WTC11 (cell line): ENCODE results near the gene AKT3. TPM values are rescaled to one million over a fixed set of nuclear protein-coding genes. Genes with fewer than 3 reads are reported as not detected.

Experiments used
- ATAC-seq: fragments of 200-7000 bp; cut with Tn5 transposase; 2 replicates; pipeline ENCODE4 v1.10.0; 2021; ENCODE audit warnings: mild to moderate bottlenecking, moderate library complexity
- CTCF ChIA-PET: fragments of 300-600 bp; sonication (Branson Sonifier 250); formaldehyde crosslinking; loops from one replicate; lab custom pipeline; 2021; ENCODE audit warnings: antibody characterized with exemption; lab: Charles Lee
- POLR2A ChIA-PET: fragments of 350-600 bp; sonication (Branson Sonifier 250); formaldehyde crosslinking; loops from one replicate; lab custom pipeline; 2021; ENCODE audit warnings: antibody characterized with exemption; lab: Charles Lee
- DNase-seq: peaks from one replicate; pipeline ENCODE4 v3.0.0; 2021; ENCODE audit warnings: low spot score
- H3K27ac Mint-ChIP-seq: 2 replicates; pipeline ENCODE4 v1.8.0; 2021; ENCODE audit warnings: mixed read lengths
- H3K27me3 Mint-ChIP-seq: 2 replicates; pipeline ENCODE4 v1.8.0; 2021; ENCODE audit warnings: low read depth, mild to moderate bottlenecking, moderate library complexity, mixed read lengths
- H3K36me3 Mint-ChIP-seq: 2 replicates; pipeline ENCODE4 v1.8.0; 2021; ENCODE audit warnings: mixed read lengths
- H3K4me1 Mint-ChIP-seq: 2 replicates; pipeline ENCODE4 v1.8.0; 2022; ENCODE audit warnings: mixed read lengths
- H3K4me3 Mint-ChIP-seq: 2 replicates; pipeline ENCODE4 v1.8.0; 2021; ENCODE audit warnings: mild to moderate bottlenecking, moderate library complexity, mixed read lengths
- H3K9me3 Mint-ChIP-seq: 2 replicates; pipeline ENCODE4 v1.8.0; 2021; ENCODE audit warnings: mixed read lengths
- AFF4 ChIP-seq: sonication (generic); formaldehyde crosslinking; IDR thresholded peaks from 2 replicates; pipeline ENCODE4 v1.8.1; 2023; ENCODE audit warnings: mild to moderate bottlenecking, missing genetic modification reagents, borderline replicate concordance
- ATF1 ChIP-seq: sonication (generic); formaldehyde crosslinking; IDR thresholded peaks from 2 replicates; pipeline ENCODE4 v1.8.1; 2023; ENCODE audit warnings: mild to moderate bottlenecking, moderate library complexity, missing genetic modification reagents
- CBFB ChIP-seq: sonication (generic); formaldehyde crosslinking; IDR thresholded peaks from 2 replicates; pipeline ENCODE4 v1.8.1; 2022; ENCODE audit warnings: mild to moderate bottlenecking, low read depth, missing genetic modification reagents
- E2F1 ChIP-seq: sonication (generic); formaldehyde crosslinking; IDR thresholded peaks from 2 replicates; pipeline ENCODE4 v1.8.0; 2022; ENCODE audit warnings: mild to moderate bottlenecking, missing genetic modification reagents
- ELF4 ChIP-seq: sonication (generic); formaldehyde crosslinking; IDR thresholded peaks from 2 replicates; pipeline ENCODE4 v1.8.1; 2022; ENCODE audit warnings: low read depth, mild to moderate bottlenecking, moderate library complexity, missing genetic modification reagents
- ETV6 ChIP-seq: sonication (generic); formaldehyde crosslinking; IDR thresholded peaks from 2 replicates; pipeline ENCODE4 v1.8.1; 2022; ENCODE audit warnings: mild to moderate bottlenecking, missing genetic modification reagents
- FOXK1 ChIP-seq: sonication (generic); formaldehyde crosslinking; IDR thresholded peaks from 2 replicates; pipeline ENCODE4 v1.8.0; 2022; ENCODE audit warnings: mild to moderate bottlenecking, moderate library complexity, missing genetic modification reagents
- JUN ChIP-seq: sonication (generic); formaldehyde crosslinking; IDR thresholded peaks from 2 replicates; pipeline ENCODE4 v1.8.0; 2023; ENCODE audit warnings: mild to moderate bottlenecking, missing genetic modification reagents
- MLX ChIP-seq: sonication (generic); formaldehyde crosslinking; IDR thresholded peaks from 2 replicates; pipeline ENCODE4 v1.8.1; 2023; ENCODE audit warnings: mild to moderate bottlenecking, missing genetic modification reagents, moderate library complexity
- NR3C1 ChIP-seq: sonication (generic); formaldehyde crosslinking; conservative IDR thresholded peaks from 2 replicates; pipeline ENCODE4 v1.8.1; 2023; ENCODE audit warnings: low read depth, mild to moderate bottlenecking, missing genetic modification reagents
- OVOL2 ChIP-seq: fragments of 250-450 bp; sonication (Bioruptor Pico); IDR thresholded peaks from 2 replicates; pipeline ENCODE4 v1.9.0; 2021; ENCODE audit warnings: mild to moderate bottlenecking, borderline replicate concordance
- SMAD3 ChIP-seq: sonication (generic); formaldehyde crosslinking; IDR thresholded peaks from 2 replicates; pipeline ENCODE4 v1.8.0; 2022; ENCODE audit warnings: missing genetic modification reagents, mild to moderate bottlenecking, borderline replicate concordance
- TCF7 ChIP-seq: sonication (generic); formaldehyde crosslinking; IDR thresholded peaks from 2 replicates; pipeline ENCODE4 v1.8.0; 2022; ENCODE audit warnings: mild to moderate bottlenecking, low read depth, missing genetic modification reagents, moderate library complexity
- TEAD1 ChIP-seq: sonication (generic); formaldehyde crosslinking; IDR thresholded peaks from 2 replicates; pipeline ENCODE4 v1.8.0; 2022; ENCODE audit warnings: mild to moderate bottlenecking, missing genetic modification reagents
- TP53 ChIP-seq: sonication (generic); formaldehyde crosslinking; IDR thresholded peaks from 2 replicates; pipeline ENCODE4 v1.8.1; 2023; ENCODE audit warnings: mild to moderate bottlenecking, missing genetic modification reagents
- USF1 ChIP-seq: sonication (generic); formaldehyde crosslinking; IDR thresholded peaks from 2 replicates; pipeline ENCODE4 v1.8.0; 2022; ENCODE audit warnings: mild to moderate bottlenecking, missing genetic modification reagents
- ZNF121 ChIP-seq: sonication (generic); formaldehyde crosslinking; IDR thresholded peaks from 2 replicates; pipeline ENCODE4 v1.8.0; 2023; ENCODE audit warnings: missing genetic modification reagents
- ZNF232 ChIP-seq: sonication (generic); formaldehyde crosslinking; IDR thresholded peaks from 2 replicates; pipeline ENCODE4 v1.8.0; 2022; ENCODE audit warnings: mild to moderate bottlenecking, missing genetic modification reagents
- ZNF317 ChIP-seq: sonication (generic); formaldehyde crosslinking; IDR thresholded peaks from 2 replicates; pipeline ENCODE4 v1.8.1; 2023; ENCODE audit warnings: low read depth, mild to moderate bottlenecking, moderate library complexity, missing genetic modification reagents, borderline replicate concordance
- ZNF396 ChIP-seq: fragments of 250-450 bp; sonication (Bioruptor Pico); IDR thresholded peaks from 2 replicates; pipeline ENCODE4 v1.8.0; 2021; ENCODE audit warnings: mild to moderate bottlenecking, moderate library complexity, borderline replicate concordance
- ZNF512 ChIP-seq: sonication (generic); formaldehyde crosslinking; IDR thresholded peaks from 2 replicates; pipeline ENCODE4 v1.8.1; 2022; ENCODE audit warnings: missing genetic modification reagents, borderline replicate concordance
- ZNF671 ChIP-seq: fragments of 250-450 bp; sonication (Bioruptor Pico); IDR thresholded peaks from 2 replicates; pipeline ENCODE4 v1.8.0; 2021; ENCODE audit warnings: mild to moderate bottlenecking
- total RNA-seq: library from RNA; stranded (reverse); gene quantifications from 3 replicates; pipeline ENCODE4 v1.2.3, GENCODE V29; 2021

The AKT3 gene
- total RNA-seq, 1 experiment from 2014 or later, result 38.5 TPM

DNA sequence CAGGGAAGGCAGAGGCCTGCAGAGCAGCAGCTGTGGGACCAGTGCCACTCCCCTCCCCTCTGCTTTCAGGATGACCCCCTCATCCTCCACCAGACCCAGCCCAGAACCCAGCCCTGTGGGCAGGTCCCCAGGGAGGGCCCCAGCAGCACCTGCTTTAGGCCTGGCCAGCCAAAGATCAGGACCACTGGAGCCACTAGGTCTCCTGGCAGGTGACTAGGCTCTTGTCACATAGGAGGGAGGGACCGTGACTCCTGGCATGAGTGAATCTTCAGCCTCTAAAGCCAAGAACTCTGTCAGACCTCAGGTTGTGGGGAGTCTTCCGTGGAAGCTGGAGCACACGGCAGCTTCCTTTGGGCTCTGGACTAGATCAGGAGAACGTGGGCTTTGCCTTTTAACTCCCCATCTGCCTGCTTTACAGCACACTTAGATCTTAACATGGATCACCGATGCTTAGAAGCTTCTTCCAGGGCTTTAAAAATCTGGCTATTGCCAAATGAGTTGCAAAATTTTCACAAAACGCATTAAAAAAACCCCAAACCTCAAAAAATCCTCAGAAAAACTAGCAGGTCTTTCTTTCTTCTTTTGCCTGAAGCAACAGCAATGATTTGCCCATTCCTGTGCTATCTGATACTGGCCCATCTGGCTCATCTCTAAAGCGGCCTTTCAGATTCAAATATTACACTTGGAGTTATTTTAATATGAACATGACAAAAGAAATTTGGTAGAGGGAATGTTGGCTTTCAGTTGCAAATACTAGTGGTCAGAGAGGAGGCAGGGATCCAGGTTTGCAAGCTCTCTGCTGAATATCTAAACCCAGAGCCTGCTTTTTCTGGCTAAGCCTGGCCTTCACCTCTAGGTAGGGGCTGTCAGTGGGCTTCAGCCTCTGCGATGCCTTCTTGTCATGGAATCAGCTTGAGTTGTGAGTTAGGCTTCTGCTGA, 359.0 kb downstream of the AKT3 start (continued):
- TF ChIP-seq MLX (CRISPR knock-in tag) (no peak), ZNF396 (CRISPR knock-in tag) (no peak), ELF4 (CRISPR knock-in tag) (no peak)

DNA sequence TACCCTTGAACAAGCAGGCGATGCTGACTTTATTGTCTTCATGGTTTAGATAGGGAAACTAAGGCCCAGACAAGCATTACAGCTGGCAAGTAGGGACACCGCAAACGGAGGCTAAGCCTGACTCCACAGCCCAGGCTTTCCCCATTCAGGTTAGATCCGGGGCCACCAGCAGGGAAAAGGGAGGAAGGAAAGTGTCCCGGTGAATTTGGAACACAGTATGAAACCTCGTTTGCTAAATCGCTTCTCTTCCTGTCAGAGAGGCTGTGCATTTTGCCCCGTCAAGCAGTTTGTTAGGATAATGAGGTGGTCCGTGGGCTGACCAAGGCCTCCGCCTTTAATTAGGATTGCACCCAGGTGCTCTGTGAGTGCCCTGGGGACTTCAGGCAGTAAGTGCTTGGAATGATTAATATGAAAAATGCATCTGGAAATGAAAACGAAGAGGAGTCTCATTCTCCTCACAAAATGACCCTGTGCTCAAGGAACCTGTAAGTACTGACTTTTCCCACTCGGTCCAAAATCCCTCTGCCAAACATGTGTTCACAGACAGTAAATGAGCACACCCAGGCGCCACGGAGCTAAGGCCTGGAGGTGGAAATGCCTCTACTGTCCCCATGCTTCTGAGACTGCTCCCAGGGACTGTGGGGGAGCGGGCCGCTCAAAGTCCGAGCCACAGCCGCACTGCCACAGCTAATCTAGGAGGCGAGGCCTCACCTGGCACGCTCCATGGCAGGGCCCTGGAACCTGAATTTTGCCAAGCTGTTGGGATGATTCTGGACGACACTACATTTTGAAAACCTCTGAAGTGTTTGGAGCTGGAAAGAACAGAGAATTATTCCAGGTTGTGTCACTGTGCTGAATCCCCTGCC, 360.1 kb downstream of the AKT3 start:
- no peaks in the 10 kb centered on the region for H3K27me3 Mint-ChIP-seq
- H3K36me3 Mint-ChIP-seq, result peaks cover 13% of the 10 kb centered on the region; the same call in 1 of the 2 replicates
- no peak for DNase-seq
- ChIA-PET CTCF (interaction anchor here (1.5 to 2.8 kb wide), 3 partner anchors 13 to 146 kb away, joined by 7 to 20 read pairs (median 10); no protein-coding TSS in a partner anchor), POLR2A (interaction anchor here (0.7 kb wide), 1 partner anchor 225 kb away, joined by 3 read pairs; no protein-coding TSS in a partner anchor)
- H3K9me3 Mint-ChIP-seq, result no peaks in the 10 kb centered on the region
- H3K4me3 Mint-ChIP-seq, result peak overlapping the region; percentile 54
- ATAC-seq, result peak; percentile 16
- peak overlapping the region; percentile 99 for H3K27ac Mint-ChIP-seq
- peaks cover 82% of the 10 kb centered on the region for H3K4me1 Mint-ChIP-seq
- no peak for TF ChIP-seq ZNF512 (CRISPR knock-in tag)
- no peak for TF ChIP-seq OVOL2 (CRISPR knock-in tag)
- TF ChIP-seq TEAD1 (CRISPR knock-in tag), result peak; percentile 92; the same call in 1 of the 2 replicates
- no peak for TF ChIP-seq ZNF317 (CRISPR knock-in tag)
- 0 out of 2 replicates have a peak, but pooled peaks have one; percentile 26 for TF ChIP-seq CBFB (CRISPR knock-in tag)
- TF ChIP-seq NR3C1 (CRISPR knock-in tag), result 0 out of 2 replicates have a peak, but pooled peaks have one; percentile 16
- 0 out of 2 replicates have a peak, but pooled peaks have one; percentile 14 for TF ChIP-seq FOXK1 (CRISPR knock-in tag)
- TF ChIP-seq ZNF232, result peak; percentile 63; the same call in 1 of the 2 replicates
- no peak for TF ChIP-seq ZNF671 (CRISPR knock-in tag)
- 0 out of 2 replicates have a peak, but pooled peaks have one; percentile 17 for TF ChIP-seq USF1 (CRISPR knock-in tag)
- no peak for TF ChIP-seq ZNF121
- TF ChIP-seq ATF1 (CRISPR knock-in tag), result no peak
- no peak for TF ChIP-seq SMAD3 (CRISPR knock-in tag)
- TF ChIP-seq TCF7 (CRISPR knock-in tag), result no peak
- TF ChIP-seq E2F1 (CRISPR knock-in tag), result no peak
- no peak for TF ChIP-seq JUN (CRISPR knock-in tag)
- 0 out of 2 replicates have a peak, but pooled peaks have one; percentile 68 for TF ChIP-seq TP53 (CRISPR knock-in tag)
- 0 out of 2 replicates have a peak, but pooled peaks have one; percentile 65 for TF ChIP-seq AFF4
- peak; percentile 89 for TF ChIP-seq ETV6
